H1 (cell line): ENCODE data around the gene EIF4A3. TPM values are rescaled to one million over a fixed set of nuclear protein-coding genes. Genes with fewer than 3 reads are reported as not detected.

ENCODE experiments used
- CTCF ChIA-PET: fragments of 300-600 bp; sonication (Branson Sonifier 250); formaldehyde crosslinking; loops from one replicate; lab custom pipeline; 2021; ENCODE audit not compliant: partially characterized antibody; lab: Charles Lee
- POLR2A ChIA-PET: fragments of 300-600 bp; sonication (Branson Sonifier 250); formaldehyde crosslinking; loops from one replicate; lab custom pipeline; 2021; ENCODE audit warnings: inconsistent platforms; ENCODE audit not compliant: partially characterized antibody; lab: Charles Lee
- DNase-seq, 2 experiments: peaks; one replicate each; pipeline versions ENCODE4 v3.0.0 to v3.0.0-alpha.2; 2010 to 2022; ENCODE audit warnings: low spot score in 2 of 2, low read depth in 1 of 2, mixed read lengths in 1 of 2
- FAIRE-seq: peaks from 2 replicates; lab custom pipeline; 2011; peaks lifted over from hg19 to GRCh38; lab: Jason Lieb, UNC
- H2AFZ ChIP-seq: 2 replicates; pipeline ENCODE4 v1.8.1; 2012; ENCODE audit warnings: low read length, inconsistent platforms
- H2AK5ac ChIP-seq: 2 replicates; pipeline ENCODE4 v1.6.1; 2013; ENCODE audit warnings: low read depth, low read length
- H2BK120ac ChIP-seq: replicated peaks from 2 replicates; pipeline ENCODE3; 2013; ENCODE audit warnings: low read depth, low read length, inconsistent platforms
- H2BK12ac ChIP-seq: 2 replicates; pipeline ENCODE4 v1.6.1; 2013; ENCODE audit warnings: low read depth, low read length
- H2BK15ac ChIP-seq: 2 replicates; pipeline ENCODE4 v1.6.1; 2013; ENCODE audit warnings: low read length
- H2BK20ac ChIP-seq: 2 replicates; pipeline ENCODE4 v1.6.1; 2013; ENCODE audit warnings: low read length
- H2BK5ac ChIP-seq: 2 replicates; pipeline ENCODE4 v1.6.1; 2013; ENCODE audit warnings: low read depth, low read length
- H3K14ac ChIP-seq: 2 replicates; pipeline ENCODE4 v1.6.1; 2013; ENCODE audit warnings: inconsistent platforms; ENCODE audit not compliant: insufficient read length
- H3K18ac ChIP-seq: 2 replicates; pipeline ENCODE4 v1.6.1; 2013; ENCODE audit warnings: low read length; ENCODE audit errors: extremely low read depth
- H3K23ac ChIP-seq: 2 replicates; pipeline ENCODE4 v1.6.1; 2013; ENCODE audit warnings: inconsistent platforms; ENCODE audit not compliant: insufficient read length
- H3K23me2 ChIP-seq: 2 replicates; pipeline ENCODE4 v1.6.1; 2013; ENCODE audit warnings: low read depth, low read length
- H3K27ac ChIP-seq: 2 replicates; pipeline ENCODE4 v1.6.1; 2011; ENCODE audit warnings: low read depth, low read length, inconsistent platforms
- H3K27me3 ChIP-seq, 4 experiments: replicated peaks in 1 of 4; 1 replicate in 1 of 4; 2 replicates in 3 of 4; pipeline versions ENCODE4 v1.6.1 to v1.8.1; 2011 to 2013; ENCODE audit warnings: low read length in 3 of 4, mild to moderate bottlenecking in 3 of 4, inconsistent platforms in 2 of 4, mixed read lengths in 2 of 4, moderate library complexity in 1 of 4; ENCODE audit not compliant: control insufficient read depth in 3 of 4, insufficient read depth in 3 of 4; ENCODE audit errors: extremely low read depth in 1 of 4
- H3K36me3 ChIP-seq, 4 experiments: 2 replicates each; pipeline versions ENCODE4 v1.6.1 to v1.8.1; 2011 to 2013; ENCODE audit warnings: mild to moderate bottlenecking in 4 of 4, low read length in 3 of 4, moderate library complexity in 2 of 4, control low read depth in 1 of 4, inconsistent platforms in 1 of 4; ENCODE audit not compliant: insufficient read depth in 4 of 4, control insufficient read depth in 2 of 4
- H3K4ac ChIP-seq: replicated peaks from 2 replicates; pipeline ENCODE3; 2013; ENCODE audit warnings: low read length, low read depth, mixed read lengths, inconsistent platforms; ENCODE audit not compliant: insufficient read length
- H3K4me1 ChIP-seq, 4 experiments: replicated peaks in 1 of 4; 1 replicate in 1 of 4; 2 replicates in 3 of 4; pipeline versions ENCODE4 v1.6.1 to v1.8.1; 2011 to 2013; ENCODE audit warnings: low read length in 3 of 4, inconsistent platforms in 2 of 4, mixed read lengths in 1 of 4; ENCODE audit not compliant: insufficient read depth in 4 of 4, control insufficient read depth in 3 of 4
- H3K4me2 ChIP-seq, 2 experiments: 2 replicates each; pipeline versions ENCODE4 v1.6.1 to v1.8.1; 2011 to 2013; ENCODE audit warnings: low read depth in 2 of 2, low read length in 2 of 2, control low read depth in 1 of 2, inconsistent platforms in 1 of 2, mild to moderate bottlenecking in 1 of 2; ENCODE audit not compliant: insufficient read depth in 1 of 2
- H3K4me3 ChIP-seq, 4 experiments: fragments of 200-600, 300-600 bp in 1 of 4; sonication (generic), shearing (Covaris generic), sonication (Bioruptor Twin) in 1 of 4; 2 replicates each; pipeline versions ENCODE4 v1.5.1 to v1.8.1; 2011 to 2016; ENCODE audit warnings: low read length in 4 of 4, low read depth in 3 of 4, control low read depth in 2 of 4, inconsistent platforms in 2 of 4, mild to moderate bottlenecking in 2 of 4, mixed read lengths in 1 of 4, moderate library complexity in 1 of 4; ENCODE audit not compliant: insufficient read depth in 2 of 4; ENCODE audit errors: extremely low read depth in 1 of 4
- H3K56ac ChIP-seq: replicated peaks from 2 replicates; pipeline ENCODE3; 2013; ENCODE audit warnings: low read depth, mild to moderate bottlenecking, mixed read lengths, low read length, inconsistent platforms; ENCODE audit not compliant: insufficient read length
- H3K79me1 ChIP-seq: 2 replicates; pipeline ENCODE4 v1.6.1; 2013; ENCODE audit warnings: low read depth, low read length, control low read depth
- H3K79me2 ChIP-seq, 2 experiments: 2 replicates each; pipeline versions ENCODE4 v1.6.1 to v1.8.1; 2012 to 2013; ENCODE audit warnings: low read length in 2 of 2, mild to moderate bottlenecking in 2 of 2, inconsistent platforms in 1 of 2; ENCODE audit not compliant: insufficient read depth in 2 of 2, control insufficient read depth in 1 of 2
- H3K9ac ChIP-seq, 4 experiments: replicated peaks in 1 of 4; 1 replicate in 1 of 4; 2 replicates in 3 of 4; pipeline versions ENCODE4 v1.6.1 to v1.8.1; 2011 to 2013; ENCODE audit warnings: low read depth in 3 of 4, low read length in 3 of 4, control low read depth in 2 of 4, mild to moderate bottlenecking in 2 of 4, moderate library complexity in 2 of 4, inconsistent platforms in 1 of 4; ENCODE audit errors: extremely low read depth in 1 of 4
- H3K9me3 ChIP-seq, 2 experiments: 2 replicates each; pipeline versions ENCODE4 v1.6.1 to v1.8.1; 2012 to 2013; ENCODE audit warnings: mild to moderate bottlenecking in 2 of 2, moderate library complexity in 2 of 2, control low read depth in 1 of 2, inconsistent platforms in 1 of 2, low read depth in 1 of 2, low read length in 1 of 2, mixed read lengths in 1 of 2; ENCODE audit not compliant: insufficient read depth in 2 of 2
- H4K20me1 ChIP-seq, 2 experiments: replicated peaks in 1 of 2; 2 replicates each; pipeline versions ENCODE3 to v1.8.1; 2011 to 2013; ENCODE audit warnings: inconsistent platforms in 2 of 2, low read length in 2 of 2, mild to moderate bottlenecking in 1 of 2; ENCODE audit not compliant: insufficient read depth in 2 of 2, control insufficient read depth in 1 of 2
- H4K5ac ChIP-seq: 2 replicates; pipeline ENCODE4 v1.6.1; 2013; ENCODE audit warnings: low read length, low read depth, mixed read lengths, inconsistent platforms; ENCODE audit not compliant: insufficient read length
- H4K8ac ChIP-seq: 2 replicates; pipeline ENCODE4 v1.8.0; 2013; ENCODE audit warnings: mild to moderate bottlenecking, moderate library complexity, low read length, inconsistent platforms; ENCODE audit not compliant: insufficient read depth; ENCODE audit errors: extremely low read depth
- H4K91ac ChIP-seq: replicated peaks from 2 replicates; pipeline ENCODE3; 2013; ENCODE audit warnings: low read length, mixed read lengths, inconsistent platforms; ENCODE audit not compliant: insufficient read length
- CTBP2 ChIP-seq: IDR thresholded peaks from 2 replicates; pipeline ENCODE4 v1.7.0; 2011; ENCODE audit warnings: borderline replicate concordance, mild to moderate bottlenecking, moderate library complexity, mixed read lengths, low read length; ENCODE audit not compliant: insufficient read depth, insufficient read length
- EGR1 ChIP-seq: IDR thresholded peaks from 2 replicates; pipeline ENCODE4 v1.6.1; 2011; ENCODE audit warnings: low read depth, low read length, borderline replicate concordance
- EZH2 ChIP-seq: fragments of 200-600 bp; sonication (generic); IDR thresholded peaks from 2 replicates; pipeline ENCODE4 v1.7.1; 2012; ENCODE audit warnings: low read depth, mild to moderate bottlenecking, moderate library complexity, low read length, inconsistent platforms; ENCODE audit not compliant: severe bottlenecking
- NRF1 ChIP-seq: IDR thresholded peaks from 2 replicates; pipeline ENCODE4 v1.6.1; 2011; ENCODE audit warnings: mild to moderate bottlenecking, low read depth, low read length, improper control_type of control experiment
- RXRA ChIP-seq: IDR thresholded peaks from 2 replicates; pipeline ENCODE4 v1.6.1; 2011; ENCODE audit warnings: low read depth, mild to moderate bottlenecking, low read length, moderate library complexity; ENCODE audit not compliant: insufficient read depth
- SIRT6 ChIP-seq: IDR thresholded peaks from one replicate; pipeline ENCODE4 v1.7.1; 2012; ENCODE audit warnings: low read length, inconsistent platforms
- SP2 ChIP-seq: IDR thresholded peaks from 2 replicates; pipeline ENCODE4 v1.6.1; 2012; ENCODE audit warnings: mild to moderate bottlenecking, low read length, inconsistent platforms
- SUZ12 ChIP-seq: fragments of 200-600 bp; sonication (generic); IDR thresholded peaks from 2 replicates; pipeline ENCODE4 v1.6.1; 2012; ENCODE audit warnings: mild to moderate bottlenecking, inconsistent platforms, low read length, moderate library complexity, mixed read lengths
- TBP ChIP-seq: IDR thresholded peaks from 2 replicates; pipeline ENCODE4 v1.6.1; 2011; ENCODE audit warnings: low read depth, low read length, improper control_type of control experiment
- TCF12 ChIP-seq: IDR thresholded peaks from 2 replicates; pipeline ENCODE4 v1.6.1; 2011; ENCODE audit warnings: low read depth, mild to moderate bottlenecking, low read length
- USF2 ChIP-seq: IDR thresholded peaks from 2 replicates; pipeline ENCODE4 v1.6.1; 2011; ENCODE audit warnings: low read length, improper control_type of control experiment
- WGBS, 2 experiments: shearing (Covaris generic) in 1 of 2; methylation state at CpG; one replicate each; pipeline versions ENCODE4 v1.1.6 to v1.1.7; 2013 to 2015; ENCODE audit warnings: low lambda C conversion rate in 2 of 2, mixed read lengths in 2 of 2, inconsistent platforms in 1 of 2, low coverage in 1 of 2, missing lambda C conversion rate in 1 of 2; ENCODE audit not compliant: insufficient replicate concordance in 2 of 2, insufficient coverage in 1 of 2, insufficient read length in 1 of 2; ENCODE audit errors: extremely low coverage in 1 of 2, missing lambda C conversion rate in 1 of 2; 5-methylcytosine and 5-hydroxymethylcytosine counted together
- polyA plus RNA-seq, 7 experiments: library from polyadenylated mRNA; depleted of rRNA in 3 of 7; stranded (reverse) in 5 of 7; unstranded in 2 of 7; fragments of >200 nt in 5 of 7; fragments of 200-250 nt in 2 of 7; gene quantifications; 1 replicate in 5 of 7; 2 replicates in 1 of 7; 4 replicates in 1 of 7; pipeline versions ENCODE4 v1.2.1 to v1.2.3, GENCODE V29; 2011 to 2013; ENCODE audit warnings: missing spikeins in 2 of 7, mixed read lengths in 2 of 7
- total RNA-seq: library from RNA; stranded (reverse); fragmentation: NEBNext Ultra II Directional; extraction: Animal tissue kit (Norgen Biotek cat#: 25700); gene quantifications from 2 replicates; pipeline ENCODE4 v1.2.1, GENCODE V29; 2021
- TF ChIP-seq, protein P1 (sequence below): IDR thresholded peaks from 2 replicates; pipeline ENCODE4 v1.6.1; 2011; ENCODE audit warnings: low read depth, mild to moderate bottlenecking, low read length; ENCODE audit not compliant: insufficient read depth

EIF4A3 gene
- total and polyA plus RNA-seq, 2 of the 8 experiments (the other 6 are each of a cell fraction or from before 2014, with no cell fraction given): 142 to 146 TPM

GRCh38 chr17:80168371-80168770 lies 21.4 kb upstream of the EIF4A3 start:
- WGBS, 2 experiments: 86% methylated on average over 5 of the region's 5 CpGs; no CpG with 5 or more reads in 1 of the 2 experiments
- Histone ChIP-seq H3K9me3 (no peaks in the 10 kb centered on the region), H3K4ac (no peak overlapping the region), H4K5ac (no peak overlapping the region), H3K4me2 (no peak overlapping the region), H4K91ac (no peak overlapping the region), H4K8ac (no peak overlapping the region), H4K20me1 (no peaks in the 10 kb centered on the region), H3K18ac (no peak overlapping the region), H2BK20ac (no peak overlapping the region), H3K4me3 (no peak overlapping the region), H3K14ac (no peak overlapping the region), H2BK15ac (no peak overlapping the region), H3K23ac (no peak overlapping the region), H2BK120ac (no peak overlapping the region), H3K27me3 (no peaks in the 10 kb centered on the region; a peak in 1 of 7 replicates), H2AFZ (no peak overlapping the region), H2BK12ac (no peak overlapping the region), H2BK5ac (no peak overlapping the region), H2AK5ac (no peak overlapping the region), H3K79me1 (no peaks in the 10 kb centered on the region), H3K79me2 (no peaks in the 10 kb centered on the region), H3K4me1 (peaks cover 0 to 4% (median 0%) of the 10 kb centered on the region in 4 experiments; a peak in 1 of 7 replicates), H3K36me3 (no peaks in the 10 kb centered on the region), H3K56ac (no peak overlapping the region), H3K23me2 (no peaks in the 10 kb centered on the region), H3K27ac (no peak overlapping the region), H3K9ac (no peak overlapping the region)
- no peak for DNase-seq
- CTCF ChIA-PET: interaction anchor here (1.1 to 3.6 kb wide), 2 partner anchors 27 to 67 kb away, joined by 4 to 16 read pairs; partner anchors contain the start of gene GAA
- POLR2A ChIA-PET: interaction anchor here (1.0 kb wide), 1 partner anchor 19 kb away, joined by 3 read pairs; no protein-coding TSS in a partner anchor
- no peak for FAIRE-seq
- TF ChIP-seq, protein P1, sequence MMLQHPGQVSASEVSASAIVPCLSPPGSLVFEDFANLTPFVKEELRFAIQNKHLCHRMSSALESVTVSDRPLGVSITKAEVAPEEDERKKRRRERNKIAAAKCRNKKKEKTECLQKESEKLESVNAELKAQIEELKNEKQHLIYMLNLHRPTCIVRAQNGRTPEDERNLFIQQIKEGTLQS: no peak
- TF ChIP-seq TBP: no peak
- TF ChIP-seq NRF1: no peak
- TF ChIP-seq SUZ12: no peak
- no peak for TF ChIP-seq EGR1
- no peak for TF ChIP-seq EZH2
- TF ChIP-seq CTBP2: no peak
- no peak for TF ChIP-seq RXRA
- no peak for TF ChIP-seq USF2
- no peak for TF ChIP-seq TCF12
- no peak for TF ChIP-seq SP2
- no peak for TF ChIP-seq SIRT6
